ENCODE data around the gene SV2C. TPM values are rescaled to one million over a fixed set of nuclear protein-coding genes. Genes with fewer than 3 reads are reported as not detected.
A peak's percentile ranks its signal among the peaks of the same experiment; 100 is the strongest.

Gene SV2C
- total and polyA plus RNA-seq, 11 donors, result 0.12 to 0.29 (median 0.20) TPM; not detected in 5

GRCh38 chr5:76337953-76338451 lies 254.8 kb downstream of the SV2C start:
- intact Hi-C loops (cut with DNase I), result loop anchor here in 1 of 10 donors (5.0 kb wide), 1 partner anchor 244 kb away; no protein-coding TSS in a partner anchor
- WGBS, 4 donors, result 0 to 1% (median 0%) methylated on average over 1 of the region's 1 CpG; no CpG with 5 or more reads in 1 of the 4 donors
- Histone ChIP-seq H3K27ac (no peak overlapping the region), H3K4me1 (peaks cover 0 to 28% (median 0%) of the 10 kb centered on the region in 12 donors), H3K9me3 (no peaks in the 10 kb centered on the region), H3K4me3 (no peak overlapping the region), H3K36me3 (no peaks in the 10 kb centered on the region), H3K27me3 (no peaks in the 10 kb centered on the region)
- no peak for TF ChIP-seq POLR2A (IDR thresholded peaks at IDR 0.05)
- TF ChIP-seq, protein P1, sequence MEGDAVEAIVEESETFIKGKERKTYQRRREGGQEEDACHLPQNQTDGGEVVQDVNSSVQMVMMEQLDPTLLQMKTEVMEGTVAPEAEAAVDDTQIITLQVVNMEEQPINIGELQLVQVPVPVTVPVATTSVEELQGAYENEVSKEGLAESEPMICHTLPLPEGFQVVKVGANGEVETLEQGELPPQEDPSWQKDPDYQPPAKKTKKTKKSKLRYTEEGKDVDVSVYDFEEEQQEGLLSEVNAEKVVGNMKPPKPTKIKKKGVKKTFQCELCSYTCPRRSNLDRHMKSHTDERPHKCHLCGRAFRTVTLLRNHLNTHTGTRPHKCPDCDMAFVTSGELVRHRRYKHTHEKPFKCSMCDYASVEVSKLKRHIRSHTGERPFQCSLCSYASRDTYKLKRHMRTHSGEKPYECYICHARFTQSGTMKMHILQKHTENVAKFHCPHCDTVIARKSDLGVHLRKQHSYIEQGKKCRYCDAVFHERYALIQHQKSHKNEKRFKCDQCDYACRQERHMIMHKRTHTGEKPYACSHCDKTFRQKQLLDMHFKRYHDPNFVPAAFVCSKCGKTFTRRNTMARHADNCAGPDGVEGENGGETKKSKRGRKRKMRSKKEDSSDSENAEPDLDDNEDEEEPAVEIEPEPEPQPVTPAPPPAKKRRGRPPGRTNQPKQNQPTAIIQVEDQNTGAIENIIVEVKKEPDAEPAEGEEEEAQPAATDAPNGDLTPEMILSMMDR (IDR thresholded peaks at IDR 0.05), result peak in 11 of 12 donors; percentile 16 to 41 (median 24)
- ATAC-seq (peak in 3 of 4 donors; percentile 45 to 55 (median 54)), DNase-seq (no peak)

GRCh38 chr5:76339919-76340318 lies 256.7 kb downstream of the SV2C start:
- TF ChIP-seq, protein P1 (IDR thresholded peaks at IDR 0.05), result no peak
- no peak for TF ChIP-seq POLR2A (IDR thresholded peaks at IDR 0.05)
- H3K4me3 ChIP-seq, result no peak overlapping the region
- intact Hi-C loops (cut with DNase I), result loop anchor here in 1 of 10 donors (5.0 kb wide), 1 partner anchor 242 kb away; no protein-coding TSS in a partner anchor
- H3K27ac ChIP-seq, result no peak overlapping the region
- H3K4me1 ChIP-seq, result peaks cover 0 to 25% (median 0%) of the 10 kb centered on the region in 12 donors
- no peak for DNase-seq
- no peaks in the 10 kb centered on the region for H3K27me3 ChIP-seq
- WGBS, 4 donors, result 76 to 86% (median 85%) methylated on average over 3 of the region's 3 CpGs
- no peaks in the 10 kb centered on the region for H3K9me3 ChIP-seq
- ATAC-seq, result no peak
- no peaks in the 10 kb centered on the region for H3K36me3 ChIP-seq

GRCh38 chr5:76341651-76342334 lies 258.6 kb downstream of the SV2C start:
- no peak overlapping the region for H3K4me3 ChIP-seq
- 53 to 64% (median 58%) methylated on average over 7 of the region's 7 CpGs for WGBS, 4 donors
- no peaks in the 10 kb centered on the region for H3K9me3 ChIP-seq
- H3K27me3 ChIP-seq, result no peaks in the 10 kb centered on the region
- TF ChIP-seq, protein P1 (IDR thresholded peaks at IDR 0.05), result no peak
- no peak for TF ChIP-seq POLR2A (IDR thresholded peaks at IDR 0.05)
- H3K36me3 ChIP-seq, result no peaks in the 10 kb centered on the region
- H3K27ac ChIP-seq, result peak overlapping the region in 1 of 12 donors; percentile 6
- peak in 4 of 5 donors; percentile 21 to 42 (median 24) for DNase-seq
- intact Hi-C loops (cut with DNase I), result no loop called here
- ATAC-seq, result peak in 2 of 4 donors; percentile 53 to 75
- peaks cover 0 to 25% (median 0%) of the 10 kb centered on the region in 12 donors for H3K4me1 ChIP-seq

- H3K27ac ChIP-seq, result peak overlapping the region in 1 of 12 donors; percentile 6
- H3K27me3 ChIP-seq, result no peaks in the 10 kb centered on the region
- 45 to 71% (median 65%) methylated on average over 1 of the region's 1 CpG for WGBS, 4 donors
- no peaks in the 10 kb centered on the region for H3K9me3 ChIP-seq
- intact Hi-C loops (cut with DNase I), result no loop called here
- ATAC-seq (no peak), DNase-seq (no peak)
- TF ChIP-seq, protein P1 (IDR thresholded peaks at IDR 0.05), result no peak
- TF ChIP-seq POLR2A (IDR thresholded peaks at IDR 0.05), result no peak
- H3K4me3 ChIP-seq, result no peak overlapping the region
- H3K36me3 ChIP-seq, result no peaks in the 10 kb centered on the region
- peaks cover 0 to 23% (median 0%) of the 10 kb centered on the region in 12 donors for H3K4me1 ChIP-seq
Measured at GRCh38 chr5:76342474-76342873, 259.3 kb downstream of the SV2C start.

Measured in heart left ventricle (tissue), 16 donors.